Lower leg skin (tissue), 3 donors: Measurements from ENCODE around the gene CEP85.

ENCODE experiments used
- CTCF ChIP-seq, 3 donors: fragments of 450-650 bp; IDR thresholded peaks; one replicate each; pipeline ENCODE4 v1.5.1; 2016; ENCODE audit warnings: antibody characterized with exemption in 3 of 3, mild to moderate bottlenecking in 3 of 3, moderate library complexity in 2 of 3
- POLR2A ChIP-seq, 2 donors: fragments of 450-650 bp; IDR thresholded peaks; one replicate each; pipeline ENCODE4 v1.6.1; 2016 to 2017; ENCODE audit warnings: antibody characterized with exemption in 2 of 2, mild to moderate bottlenecking in 1 of 2, moderate library complexity in 1 of 2

- TF ChIP-seq CTCF (IDR thresholded peaks at IDR 0.05), result no peak
- TF ChIP-seq POLR2A (IDR thresholded peaks at IDR 0.05), result no peak
These were observed 18.7 kb downstream of the CEP85 start for GRCh38 chr1:26252718-26253117.
